Astrocyte (in vitro differentiated cells and primary cell): Measurements from ENCODE around the gene OXCT1.

ENCODE experiments used
- EZH2 ChIP-seq: IDR thresholded peaks from 2 replicates; pipeline ENCODE4 v1.6.1; 2012; ENCODE audit warnings: mild to moderate bottlenecking, low read length, inconsistent platforms; ENCODE audit not compliant: insufficient read depth
- TF ChIP-seq, protein P1 (sequence below): IDR thresholded peaks from 2 replicates; pipeline ENCODE4 v1.5.1; 2011; ENCODE audit warnings: low read depth, mild to moderate bottlenecking, inconsistent platforms, low read length, moderate library complexity; ENCODE audit not compliant: insufficient read depth

DNA sequence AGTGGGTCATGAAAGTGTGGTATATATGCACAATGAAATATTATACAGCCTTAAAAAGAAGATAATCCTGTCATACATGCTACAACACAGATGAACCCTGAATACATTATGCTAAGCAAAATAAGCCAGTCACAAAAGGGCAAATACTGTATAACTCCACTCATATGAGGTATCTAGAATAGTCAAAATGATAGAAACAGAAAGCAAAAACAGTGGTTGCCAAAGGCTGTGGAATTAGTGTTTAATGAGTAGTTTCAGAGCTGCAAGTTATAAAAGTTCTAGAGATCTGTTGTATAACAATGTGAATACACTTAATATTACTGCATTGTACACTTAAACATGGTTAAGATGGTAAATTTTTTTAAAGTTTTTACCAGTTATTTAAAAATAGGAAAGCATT lies 135.0 kb downstream of the OXCT1 start:
- TF ChIP-seq, protein P1, sequence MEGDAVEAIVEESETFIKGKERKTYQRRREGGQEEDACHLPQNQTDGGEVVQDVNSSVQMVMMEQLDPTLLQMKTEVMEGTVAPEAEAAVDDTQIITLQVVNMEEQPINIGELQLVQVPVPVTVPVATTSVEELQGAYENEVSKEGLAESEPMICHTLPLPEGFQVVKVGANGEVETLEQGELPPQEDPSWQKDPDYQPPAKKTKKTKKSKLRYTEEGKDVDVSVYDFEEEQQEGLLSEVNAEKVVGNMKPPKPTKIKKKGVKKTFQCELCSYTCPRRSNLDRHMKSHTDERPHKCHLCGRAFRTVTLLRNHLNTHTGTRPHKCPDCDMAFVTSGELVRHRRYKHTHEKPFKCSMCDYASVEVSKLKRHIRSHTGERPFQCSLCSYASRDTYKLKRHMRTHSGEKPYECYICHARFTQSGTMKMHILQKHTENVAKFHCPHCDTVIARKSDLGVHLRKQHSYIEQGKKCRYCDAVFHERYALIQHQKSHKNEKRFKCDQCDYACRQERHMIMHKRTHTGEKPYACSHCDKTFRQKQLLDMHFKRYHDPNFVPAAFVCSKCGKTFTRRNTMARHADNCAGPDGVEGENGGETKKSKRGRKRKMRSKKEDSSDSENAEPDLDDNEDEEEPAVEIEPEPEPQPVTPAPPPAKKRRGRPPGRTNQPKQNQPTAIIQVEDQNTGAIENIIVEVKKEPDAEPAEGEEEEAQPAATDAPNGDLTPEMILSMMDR = no peak
- no peak for TF ChIP-seq EZH2
